H1 (cell line): ENCODE measurements around the gene MACROD2.

Experiments
- CTCF ChIP-seq, 3 experiments: IDR thresholded peaks; 1 replicate in 2 of 3; 2 replicates in 1 of 3; pipeline versions ENCODE4 v1.5.1 to v1.6.1; 2011; ENCODE audit warnings: low read length in 3 of 3, mild to moderate bottlenecking in 3 of 3, inconsistent platforms in 2 of 3, low read depth in 1 of 3, moderate library complexity in 1 of 3; ENCODE audit not compliant: insufficient read depth in 1 of 3; ENCODE audit errors: control extremely low read depth in 1 of 3
- EP300 ChIP-seq, 2 experiments: IDR thresholded peaks; 1 replicate in 1 of 2; 2 replicates in 1 of 2; pipeline ENCODE4 v1.6.1; 2011 to 2012; ENCODE audit warnings: low read depth in 2 of 2, low read length in 2 of 2, mild to moderate bottlenecking in 2 of 2, borderline replicate concordance in 1 of 2, inconsistent platforms in 1 of 2, moderate library complexity in 1 of 2
- EZH2 ChIP-seq: fragments of 200-600 bp; sonication (generic); IDR thresholded peaks from 2 replicates; pipeline ENCODE4 v1.7.1; 2012; ENCODE audit warnings: low read depth, mild to moderate bottlenecking, moderate library complexity, low read length, inconsistent platforms; ENCODE audit not compliant: severe bottlenecking
- HDAC6 ChIP-seq: IDR thresholded peaks from one replicate; pipeline ENCODE4 v1.7.1; 2012; ENCODE audit warnings: low read depth, mild to moderate bottlenecking, inconsistent platforms, low read length, moderate library complexity
- JUND ChIP-seq: IDR thresholded peaks from 2 replicates; pipeline ENCODE4 v1.6.1; 2011; ENCODE audit warnings: mild to moderate bottlenecking, improper control_type of control experiment, low read length
- POLR2A ChIP-seq, 2 experiments: IDR thresholded peaks; 1 replicate in 1 of 2; 2 replicates in 1 of 2; pipeline ENCODE4 v1.6.1; 2011; ENCODE audit warnings: low read depth in 2 of 2, low read length in 2 of 2, mild to moderate bottlenecking in 2 of 2; ENCODE audit errors: control extremely low read depth in 1 of 2
- POLR2AphosphoS5 ChIP-seq: IDR thresholded peaks from 2 replicates; pipeline ENCODE4 v1.6.1; 2011; ENCODE audit warnings: low read depth, low read length
- SIX5 ChIP-seq: IDR thresholded peaks from 2 replicates; pipeline ENCODE4 v1.6.1; 2011; ENCODE audit warnings: mild to moderate bottlenecking, low read depth, low read length
- TAF1 ChIP-seq: IDR thresholded peaks from 2 replicates; pipeline ENCODE4 v1.6.1; 2011; ENCODE audit warnings: mild to moderate bottlenecking, low read depth, low read length
- USF2 ChIP-seq: IDR thresholded peaks from 2 replicates; pipeline ENCODE4 v1.6.1; 2011; ENCODE audit warnings: low read length, improper control_type of control experiment

DNA sequence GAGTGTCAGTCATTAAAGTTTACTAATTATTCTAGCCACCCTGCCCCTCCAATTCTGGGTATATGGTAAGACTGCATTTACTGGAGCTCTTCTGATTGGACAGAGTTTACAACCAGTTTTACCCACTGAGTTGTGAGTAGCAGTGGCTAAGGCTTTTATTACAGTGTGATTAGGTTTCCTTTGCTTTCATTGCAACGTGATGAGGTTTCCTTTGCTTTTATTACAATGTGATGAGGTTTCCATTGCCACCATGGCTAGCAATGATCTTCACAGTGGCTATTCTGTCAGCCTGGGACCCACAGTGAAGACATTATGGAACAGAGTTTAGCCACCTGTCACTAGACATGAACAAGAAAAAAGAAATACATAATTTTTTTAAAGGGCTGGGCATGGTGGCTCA lies 1052.3 kb downstream of the MACROD2 start:
- TF ChIP-seq USF2 (no peak), EZH2 (no peak), POLR2A (IDR thresholded peaks at IDR 0.05; ENCODE audit: control extremely low read depth in 1 of 2, low read depth in 2 of 2, low read length in 2 of 2) (no peak), POLR2AphosphoS5 (no peak), CTCF (IDR thresholded peaks at IDR 0.05; ENCODE audit: control extremely low read depth in 1 of 3, insufficient read depth in 1 of 3, low read depth in 1 of 3, low read length in 3 of 3) (no peak), TAF1 (no peak), SIX5 (no peak), JUND (no peak), HDAC6 (no peak), EP300 (IDR thresholded peaks at IDR 0.05; ENCODE audit: borderline replicate concordance in 1 of 2, low read depth in 2 of 2, low read length in 2 of 2) (no peak)
